Heart left ventricle (tissue), 13 donors: Measurements from ENCODE around the gene HOXA1.

Experiments
- CTCF ChIP-seq, 12 donors: fragments of 200-600 bp; sonication (generic) in 4 of 12; IDR thresholded peaks; one replicate each; pipeline versions ENCODE4 v1.5.0 to v1.8.0; 2018 to 2022; ENCODE audit warnings: antibody characterized with exemption in 12 of 12, mild to moderate bottlenecking in 5 of 12
- POLR2A ChIP-seq, 2 donors: fragments of 450-650 bp; IDR thresholded peaks; one replicate each; pipeline ENCODE4 v1.6.1; 2017; ENCODE audit warnings: antibody characterized with exemption in 2 of 2, mild to moderate bottlenecking in 2 of 2, moderate library complexity in 2 of 2
- donor health status: ischemic (EF 13 %, LVEDD 7.1; RV severe dilation, severe dysfunction).
- donor health status: DM: no; HTN: yes; CAD: no.
- donor health status: DM: no; HTN: no; CAD: no.
- donor health status: ischemic (EF 25% LVEDD 6.9; RV normal size, moderate dysfunction).
- donor health status: ischemic (EF 25% LVEDD 5.7; RV mildly dilated, moderate dysfunction).
- donor health status: ischemic (EF 35%, LVEDD 5.7; RV mildly dilated, moderate dysfunction).
- donor health status: nonischemic (EF 11% LVEDD 7.7; RV severe dilation, severe dysfunction).
- donor health status: DM: yes; HTN: yes; CAD: no.
- donor health status: PGD.
- donor health status: ischemic (EF 29% LVEDD 5.4; RV normal size, mild dysfunction).
- donor health status: nonischemic (EF 23%, LVEDD 6.1; RV moderate dilation, normal function).

- no peak for TF ChIP-seq CTCF (IDR thresholded peaks at IDR 0.05)
- TF ChIP-seq POLR2A (IDR thresholded peaks at IDR 0.05), result no peak
Measured at GRCh38 chr7:27114881-27115220, 19.1 kb upstream of the HOXA1 start.
